Pancreas (tissue), 10 donors: ENCODE data around the gene SERPINH1. TPM values are rescaled to one million over a fixed set of nuclear protein-coding genes. Genes with fewer than 3 reads are reported as not detected.

Source experiments
- ATAC-seq, 4 donors: fragments of 200-7000 bp; cut with Tn5 transposase; one replicate each; pipeline versions ENCODE4 v1.8.0 to v1.9.1; 2020; ENCODE audit warnings: mild to moderate bottlenecking in 4 of 4, moderate library complexity in 4 of 4
- DNase-seq, 6 donors: peaks; one replicate each; pipeline ENCODE4 v3.0.0-alpha.2; 2020
- FAIRE-seq: peaks from 2 replicates; lab custom pipeline; 2012; peaks lifted over from hg19 to GRCh38; lab: Jason Lieb, UNC
- H3K27ac ChIP-seq, 4 donors: fragments of 200-600 bp; sonication (generic); 1 replicate in 3 of 4; 2 replicates in 1 of 4; pipeline versions ENCODE4 v1.5.0 to v1.8.0; 2020
- H3K27me3 ChIP-seq, 4 donors: fragments of 200-600 bp; one replicate each; pipeline ENCODE4 v1.8.0; 2021
- H3K36me3 ChIP-seq, 3 donors: fragments of 200-600 bp; sonication (generic) in 1 of 3; one replicate each; pipeline versions ENCODE4 v1.5.0 to v1.8.0; 2020 to 2021
- H3K4me1 ChIP-seq, 3 donors: fragments of 200-600 bp; one replicate each; pipeline ENCODE4 v1.8.0; 2021
- H3K4me3 ChIP-seq, 4 donors: fragments of 200-600 bp; sonication (generic) in 2 of 4; one replicate each; pipeline versions ENCODE4 v1.5.0 to v1.8.0; 2020 to 2021
- H3K9me3 ChIP-seq, 4 donors: fragments of 200-600 bp; one replicate each; pipeline ENCODE4 v1.8.0; 2021
- CTCF ChIP-seq, 4 donors: fragments of 200-600 bp; sonication (generic) in 3 of 4; IDR thresholded peaks; one replicate each; pipeline versions ENCODE4 v1.5.0 to v1.8.0; 2021; ENCODE audit warnings: antibody characterized with exemption in 4 of 4
- WGBS, 2 donors: extraction: QIAGEN DNeasy Blood & Tissue Kit; methylation state at CpG; one replicate each; pipeline ENCODE4 v1.1.7; 2013; 5-methylcytosine and 5-hydroxymethylcytosine counted together
- intact Hi-C, 3 donors: fragments of 100-400 bp; cut with DNase I; formaldehyde crosslinking; loops; one replicate each; pipeline versions ENCODE4 v1.11.1 to v1.14.2; 2022
- polyA plus RNA-seq, 2 donors: library from polyadenylated mRNA; stranded (reverse); fragments of 200-250 nt; gene quantifications; one replicate each; pipeline ENCODE4 v1.2.3, GENCODE V29; 2013
- total RNA-seq, 6 donors: library from RNA; stranded (reverse); fragmentation: NEBNext Ultra II Directional in 4 of 6; extraction: Animal tissue kit (Norgen Biotek cat#: 25700) in 4 of 6; gene quantifications; one replicate each; pipeline versions ENCODE4 v1.2.1 to v1.2.4, GENCODE V29; 2021 to 2023
- donor health status: healthy with polysubstance abuse.
- donor health status: DM: no; HTN: no; CAD: no; lungs with moderate emphysema.
- donor health status: DM: no; HTN: no; CAD: no.
- donor health status: control.
- donor health status: control.
- donor health status: Bipolar disorder and iron deficiency.
- donor health status: DM: yes; HTN: yes; CAD: no.
- donor health status: DM: no; HTN: no; CAD: no.
- donor health status: DM: no; HTN: no; CAD: no.
- donor health status: DM: yes; HTN: yes; CAD: no.

Gene SERPINH1
- total and polyA plus RNA-seq, 8 donors: 9.3 to 87.7 (median 21.1) TPM

GRCh38 chr11:75565221-75565814 is 3.3 kb downstream of the SERPINH1 start:
- no peaks in the 10 kb centered on the region for H3K9me3 ChIP-seq
- ATAC-seq (no peak), FAIRE-seq (no peak), DNase-seq (no peak)
- intact Hi-C loops: no loop called here
- H3K36me3 ChIP-seq: peaks cover 0 to 37% (median 13%) of the 10 kb centered on the region in 3 donors
- peak overlapping the region in 2 of 4 donors; percentile 30 to 37 for H3K27ac ChIP-seq
- H3K27me3 ChIP-seq: no peaks in the 10 kb centered on the region
- H3K4me3 ChIP-seq: peak overlapping the region in 1 of 4 donors; percentile 91
- 60 to 62% methylated on average over 5 of the region's 5 CpGs for WGBS, 2 donors
- no peak for TF ChIP-seq CTCF (IDR thresholded peaks at IDR 0.05)
- H3K4me1 ChIP-seq: peaks cover 5 to 9% (median 6%) of the 10 kb centered on the region in 3 donors

GRCh38 chr11:75565916-75566762 is 4.1 kb downstream of the SERPINH1 start:
- Histone ChIP-seq H3K27ac (no peak overlapping the region), H3K27me3 (no peaks in the 10 kb centered on the region), H3K4me1 (peaks cover 5 to 9% (median 6%) of the 10 kb centered on the region in 3 donors), H3K36me3 (peaks cover 0 to 43% (median 13%) of the 10 kb centered on the region in 3 donors), H3K9me3 (no peaks in the 10 kb centered on the region), H3K4me3 (no peak overlapping the region)
- intact Hi-C loops: no loop called here
- FAIRE-seq (no peak), DNase-seq (no peak), ATAC-seq (no peak)
- 88 to 89% methylated on average over 43 of the region's 43 CpGs for WGBS, 2 donors
- no peak for TF ChIP-seq CTCF (IDR thresholded peaks at IDR 0.05)

DNA sequence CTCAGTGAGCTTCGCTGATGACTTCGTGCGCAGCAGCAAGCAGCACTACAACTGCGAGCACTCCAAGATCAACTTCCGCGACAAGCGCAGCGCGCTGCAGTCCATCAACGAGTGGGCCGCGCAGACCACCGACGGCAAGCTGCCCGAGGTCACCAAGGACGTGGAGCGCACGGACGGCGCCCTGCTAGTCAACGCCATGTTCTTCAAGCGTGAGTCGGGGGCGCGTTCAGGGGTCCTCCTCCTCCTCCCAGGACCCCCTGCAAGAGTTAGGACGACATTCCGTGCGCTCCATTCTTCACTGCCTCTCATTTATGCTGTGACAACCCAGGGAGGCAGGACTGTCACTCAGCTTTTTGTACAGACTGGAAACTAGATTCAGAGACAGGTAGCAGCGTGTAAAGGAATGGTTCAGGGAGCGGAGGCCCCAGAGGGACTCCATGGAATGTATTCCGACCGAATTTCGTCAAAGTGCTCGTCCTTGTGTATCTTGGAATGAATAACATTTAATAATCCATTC is 4.8 kb downstream of the SERPINH1 start:
- no peak overlapping the region for H3K27ac ChIP-seq
- TF ChIP-seq CTCF (IDR thresholded peaks at IDR 0.05): no peak

GRCh38 chr11:75567971-75568370 is 5.9 kb downstream of the SERPINH1 start:
- Histone ChIP-seq H3K27me3 (no peaks in the 10 kb centered on the region), H3K36me3 (peaks cover 0 to 61% (median 24%) of the 10 kb centered on the region in 3 donors), H3K9me3 (no peaks in the 10 kb centered on the region), H3K4me1 (peaks cover 5 to 9% (median 6%) of the 10 kb centered on the region in 3 donors), H3K4me3 (no peak overlapping the region), H3K27ac (no peak overlapping the region)
- no peak for TF ChIP-seq CTCF (IDR thresholded peaks at IDR 0.05)
- ATAC-seq: no peak
- WGBS, 2 donors: 92 to 97% methylated on average over 6 of the region's 6 CpGs
- intact Hi-C loops: no loop called here
- no peak for DNase-seq
- FAIRE-seq: no peak

More for the DNA sequence above, 4.8 kb downstream of the SERPINH1 start:
- FAIRE-seq (no peak), DNase-seq (no peak), ATAC-seq (no peak)
- intact Hi-C loops: no loop called here
- Histone ChIP-seq H3K9me3 (no peaks in the 10 kb centered on the region), H3K27me3 (no peaks in the 10 kb centered on the region), H3K36me3 (peaks cover 0 to 50% (median 19%) of the 10 kb centered on the region in 3 donors), H3K4me3 (no peak overlapping the region), H3K4me1 (peaks cover 5 to 9% (median 6%) of the 10 kb centered on the region in 3 donors)
- 91 to 93% methylated on average over 34 of the region's 34 CpGs for WGBS, 2 donors
